HG03575 (cell line): Measurements from ENCODE around the gene MVK.

Experiments
- ATAC-seq: cut with Tn5 transposase; IDR thresholded peaks from one replicate; pipeline ENCODE4 v1.9.1; 2021; ENCODE audit not compliant: unreplicated experiment, insufficient number of reproducible peaks, low FRiP score; ENCODE audit errors: extremely low read depth

Gene MVK

GRCh38 chr12:109542876-109543275 lies 30.7 kb upstream of the MVK start:
- ATAC-seq, result no peak

GRCh38 chr12:109544955-109545531 lies 28.6 kb upstream of the MVK start:
- no peak for ATAC-seq

- no peak for ATAC-seq
Measured at GRCh38 chr12:109545826-109546225, 27.8 kb upstream of the MVK start.

GRCh38 chr12:109547286-109547685 lies 26.3 kb upstream of the MVK start:
- no peak for ATAC-seq

- no peak for ATAC-seq
Measured at GRCh38 chr12:109548258-109548657, 25.3 kb upstream of the MVK start.

GRCh38 chr12:109549613-109550270 lies 23.9 kb upstream of the MVK start:
- ATAC-seq, result no peak

- ATAC-seq, result no peak
Measured at GRCh38 chr12:109550281-109550680, 23.3 kb upstream of the MVK start.

GRCh38 chr12:109551108-109551507 lies 22.5 kb upstream of the MVK start:
- no peak for ATAC-seq

GRCh38 chr12:109552971-109553370 lies 20.6 kb upstream of the MVK start:
- ATAC-seq, result no peak

GRCh38 chr12:109553483-109553882 lies 20.1 kb upstream of the MVK start:
- no peak for ATAC-seq

DNA sequence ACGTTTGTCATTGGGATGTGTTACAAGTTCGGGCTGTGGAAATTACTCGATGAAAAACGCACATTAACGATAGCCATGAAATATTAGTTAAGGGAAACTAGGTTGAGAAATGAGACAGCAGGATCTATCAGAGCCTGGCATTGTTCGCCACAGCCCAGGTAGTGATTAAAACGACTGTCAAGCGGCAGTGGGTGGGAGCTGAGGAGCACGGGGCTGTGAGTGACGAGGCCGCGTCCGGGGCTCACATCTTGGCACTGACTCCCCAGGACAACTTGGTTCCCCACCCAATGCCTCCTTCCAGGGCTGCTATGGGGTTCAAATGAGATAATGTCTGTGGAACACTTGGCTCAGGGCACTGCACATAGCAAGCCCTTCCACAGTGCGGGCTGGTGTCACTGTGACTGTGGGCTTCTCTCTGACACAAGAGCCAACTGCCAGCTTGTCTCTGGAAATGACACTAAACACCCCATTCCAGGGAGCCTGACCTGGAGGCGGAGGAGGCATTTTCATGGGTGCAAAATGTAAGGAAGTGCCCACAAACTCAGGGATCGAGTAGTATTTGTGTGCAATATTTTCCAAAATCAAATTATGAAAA lies 19.6 kb upstream of the MVK start:
- ATAC-seq, result no peak

DNA sequence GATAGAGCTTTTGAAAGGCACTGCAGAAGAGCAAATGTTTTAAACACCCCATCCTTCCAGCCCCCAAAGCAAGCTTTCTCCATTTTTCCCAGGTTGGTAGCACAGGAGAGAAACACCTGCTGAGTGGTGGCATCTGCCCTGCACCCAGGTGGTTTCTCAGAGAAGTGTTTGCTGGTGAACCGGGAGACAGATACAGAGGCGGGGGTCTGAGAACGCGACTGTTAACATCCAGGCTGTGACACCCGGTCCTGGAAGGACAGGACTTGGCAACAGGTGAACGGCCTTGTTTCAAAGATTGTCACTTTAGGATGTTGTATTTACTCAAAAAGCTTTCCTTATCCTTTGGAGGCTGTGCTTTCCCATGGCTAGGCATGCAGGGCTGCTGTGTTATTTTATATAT lies 18.8 kb upstream of the MVK start:
- no peak for ATAC-seq

- ATAC-seq, result no peak
Measured at GRCh38 chr12:109555431-109556315, 17.9 kb upstream of the MVK start.

- no peak for ATAC-seq
Measured at GRCh38 chr12:109557200-109557599, 16.4 kb upstream of the MVK start.

DNA sequence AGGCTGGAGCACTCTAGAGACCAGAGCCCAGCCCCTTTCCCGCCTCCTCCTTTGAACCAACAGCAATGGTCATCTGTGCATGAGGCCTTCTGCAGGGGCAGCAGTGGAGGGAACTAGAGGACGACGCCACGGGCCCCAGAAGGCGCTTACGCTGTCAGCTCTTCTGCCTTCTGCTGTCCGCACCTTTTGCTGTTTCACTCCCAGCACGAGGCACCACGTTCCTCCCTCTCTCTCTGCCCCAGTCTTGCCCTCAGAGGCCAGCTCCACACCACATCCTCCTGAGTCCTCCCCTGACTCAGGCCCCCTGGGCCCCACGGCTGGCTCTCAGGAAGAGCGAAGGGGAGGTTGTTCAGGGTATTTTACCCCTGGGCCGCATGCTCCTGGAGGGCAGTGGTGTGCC lies 15.8 kb upstream of the MVK start:
- no peak for ATAC-seq

DNA sequence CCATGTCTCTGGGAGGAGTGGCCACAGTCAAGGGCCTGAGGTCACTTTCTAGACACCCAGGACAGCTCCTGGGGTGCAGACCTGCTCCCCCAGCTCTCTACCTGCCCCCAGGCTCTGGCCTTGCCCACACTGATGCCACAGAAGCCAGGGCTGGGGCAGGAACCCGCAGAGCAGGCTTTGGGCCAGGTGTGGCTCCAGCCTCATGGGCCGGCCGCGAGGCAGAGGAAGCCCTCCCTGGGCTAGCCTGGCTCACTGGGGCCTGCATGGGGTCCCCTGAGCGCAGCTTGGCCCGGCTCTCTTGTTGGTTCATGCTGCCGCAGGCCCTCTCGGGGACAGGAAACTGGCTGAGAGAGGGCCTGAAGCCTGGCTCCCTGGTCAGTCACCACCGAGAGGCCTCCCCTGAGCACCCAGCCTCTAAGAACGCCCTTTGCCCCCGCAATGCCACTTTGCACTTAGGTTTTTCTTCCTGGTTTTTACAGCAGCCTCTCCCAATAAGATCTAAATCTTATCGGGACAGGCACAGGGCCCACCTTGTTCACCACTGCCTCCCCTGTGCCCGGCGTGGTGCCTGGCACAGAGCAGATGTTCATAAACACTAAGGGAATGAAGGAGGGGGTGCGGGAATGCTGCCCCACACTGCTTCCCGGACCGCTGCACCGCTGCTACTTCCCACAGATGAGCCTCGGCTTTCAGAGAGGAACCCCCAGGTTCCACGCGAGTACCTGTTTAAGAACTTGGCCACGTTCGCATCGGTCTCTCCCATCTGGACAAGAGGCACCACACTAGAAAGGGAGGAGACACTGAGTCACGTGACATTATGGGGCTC lies 15.0 kb upstream of the MVK start:
- ATAC-seq, result no peak

- ATAC-seq, result no peak
Measured at GRCh38 chr12:109559200-109559505, 14.4 kb upstream of the MVK start.

DNA sequence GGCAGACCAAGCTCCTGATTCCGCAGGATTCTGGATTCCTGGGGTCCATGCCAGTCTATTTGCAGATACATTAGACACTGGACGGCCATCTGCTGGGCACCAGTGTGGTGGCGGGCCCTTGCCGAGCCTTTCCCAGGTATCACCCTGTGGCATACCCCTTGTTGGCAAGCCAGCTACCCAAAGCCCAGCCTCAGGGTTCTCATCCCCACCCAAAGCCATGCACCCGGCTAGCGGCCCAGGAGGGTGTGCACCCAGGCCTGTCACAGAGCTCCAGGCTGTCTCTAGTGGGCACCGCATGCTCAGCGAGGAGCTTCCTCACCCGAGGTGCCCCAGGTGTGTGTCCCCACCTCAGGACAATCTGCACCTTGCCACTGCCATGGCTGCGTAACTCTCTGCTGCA lies 14.0 kb upstream of the MVK start:
- ATAC-seq, result no peak
